Stimulated activated CD8-positive, alpha-beta memory T cell treated with anti-CD3 and anti-CD28 coated beads, Interleukin-12 subunit alpha, Interleukin-12 subunit beta, amount 100 ng/mL, for 4 hours (primary cell): ENCODE results near the gene POLD1.
"Not testable (repeated sequence)": the region's sequence is repeated elsewhere in the genome, so short reads cannot be mapped to it uniquely, and the experiment has no call there.

Experiments
- DNase-seq: peaks from one replicate; pipeline ENCODE4 v3.0.0-alpha.2; 2020; ENCODE audit warnings: low read depth

The POLD1 gene

GRCh38 chr19:50365434-50366306, 18.5 kb upstream of the POLD1 start, which contains the start of gene NAPSA:
Gene NAPSA (minus strand): TSS chr19:50365639. CDS start chr19:50365621, 18 bp downstream.
- no peak for DNase-seq

GRCh38 chr19:50368649-50369570, 15.2 kb upstream of the POLD1 start:
- DNase-seq, result peak; percentile 53

GRCh38 chr19:50371914-50372475, 12.2 kb upstream of the POLD1 start:
- DNase-seq, result no peak

DNA sequence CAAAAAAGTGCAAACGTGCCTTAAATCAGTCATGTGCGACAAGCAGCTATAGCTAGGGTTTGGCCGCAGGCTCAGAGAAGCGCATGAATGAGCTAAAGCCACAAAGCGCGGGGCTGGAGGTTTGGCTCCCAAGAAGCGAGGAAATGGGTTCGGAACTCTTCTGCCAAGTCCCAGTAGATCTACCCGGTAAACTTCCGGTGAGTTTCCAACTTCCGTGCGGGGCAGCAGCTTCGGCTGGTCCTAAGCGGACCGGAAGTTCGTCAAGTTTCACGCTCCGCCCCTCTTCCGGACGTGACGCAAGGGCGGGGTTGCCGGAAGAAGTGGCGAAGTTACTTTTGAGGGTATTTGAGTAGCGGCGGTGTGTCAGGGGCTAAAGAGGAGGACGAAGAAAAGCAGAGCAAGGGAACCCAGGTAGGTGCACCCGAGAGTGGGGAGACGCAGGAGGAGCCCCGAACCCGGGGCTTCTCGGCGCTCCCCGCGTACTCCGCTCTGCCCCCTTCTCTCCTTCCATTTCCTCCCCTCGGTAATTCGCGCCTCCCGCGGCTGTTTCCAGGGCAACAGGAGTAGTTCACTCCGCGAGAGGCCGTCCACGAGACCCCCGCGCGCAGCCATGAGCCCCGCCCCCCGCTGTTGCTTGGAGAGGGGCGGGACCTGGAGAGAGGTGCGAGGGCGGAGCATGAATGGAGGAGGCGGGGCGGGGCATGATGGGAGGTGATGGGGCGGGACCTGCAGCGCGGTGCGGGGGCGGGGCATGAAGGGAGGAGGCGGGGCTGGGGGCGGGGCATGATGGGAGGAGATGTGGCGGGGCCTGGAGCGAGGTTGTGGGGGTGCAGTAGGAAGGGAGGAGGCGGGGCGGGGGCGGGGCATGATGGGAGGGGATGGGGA, 7.7 kb upstream of the POLD1 start, which contains the start of gene NR1H2:
Gene NR1H2 (plus strand): TSS at position 292 of the 885 bp plus-strand sequence. CDS start 1,149 bp downstream, outside the sequence.
- DNase-seq, result peak; percentile 90

GRCh38 chr19:50377051-50377461, 7.1 kb upstream of the POLD1 start:
- DNase-seq, result no peak

- DNase-seq, result no peak
Measured at GRCh38 chr19:50377517-50377916, 6.6 kb upstream of the POLD1 start.

DNA sequence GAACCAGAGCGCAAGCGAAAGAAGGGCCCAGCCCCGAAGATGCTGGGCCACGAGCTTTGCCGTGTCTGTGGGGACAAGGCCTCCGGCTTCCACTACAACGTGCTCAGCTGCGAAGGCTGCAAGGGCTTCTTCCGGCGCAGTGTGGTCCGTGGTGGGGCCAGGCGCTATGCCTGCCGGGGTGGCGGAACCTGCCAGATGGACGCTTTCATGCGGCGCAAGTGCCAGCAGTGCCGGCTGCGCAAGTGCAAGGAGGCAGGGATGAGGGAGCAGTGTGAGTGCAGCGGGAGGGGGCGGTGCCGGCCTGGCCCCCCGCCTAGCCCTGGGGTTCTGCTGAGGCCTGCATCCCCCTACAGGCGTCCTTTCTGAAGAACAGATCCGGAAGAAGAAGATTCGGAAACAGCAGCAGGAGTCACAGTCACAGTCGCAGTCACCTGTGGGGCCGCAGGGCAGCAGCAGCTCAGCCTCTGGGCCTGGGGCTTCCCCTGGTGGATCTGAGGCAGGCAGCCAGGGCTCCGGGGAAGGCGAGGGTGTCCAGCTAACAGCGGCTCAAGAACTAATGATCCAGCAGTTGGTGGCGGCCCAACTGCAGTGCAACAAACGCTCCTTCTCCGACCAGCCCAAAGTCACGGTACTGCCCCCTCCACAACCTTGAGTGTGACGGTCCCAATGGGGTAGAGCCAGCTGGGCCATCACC, 5.8 kb upstream of the POLD1 start:
- no peak for DNase-seq

- DNase-seq, result no peak
Measured at GRCh38 chr19:50378863-50379236, 5.3 kb upstream of the POLD1 start.

GRCh38 chr19:50379602-50380001, 4.5 kb upstream of the POLD1 start:
- no peak for DNase-seq

DNA sequence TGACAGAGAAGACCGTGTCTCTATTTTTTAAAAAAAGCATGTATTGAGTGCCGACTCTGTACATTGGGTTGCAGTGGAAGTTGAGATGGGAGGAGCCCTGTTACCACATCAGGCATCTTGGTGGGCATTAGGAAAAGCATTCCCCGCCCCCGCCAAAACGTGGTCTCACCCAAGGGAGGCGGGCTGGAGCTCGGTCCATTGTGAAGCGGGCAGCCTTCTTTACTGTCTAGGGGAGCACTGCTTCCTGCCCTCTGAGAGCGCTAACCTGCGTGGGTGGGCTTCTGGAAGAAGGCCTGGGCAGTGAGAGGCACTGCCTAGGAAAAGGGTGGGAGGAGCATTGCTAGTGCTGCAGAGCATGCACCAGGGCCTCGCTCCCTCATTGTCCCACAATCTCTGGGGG, 4.0 kb upstream of the POLD1 start:
- no peak for DNase-seq

DNA sequence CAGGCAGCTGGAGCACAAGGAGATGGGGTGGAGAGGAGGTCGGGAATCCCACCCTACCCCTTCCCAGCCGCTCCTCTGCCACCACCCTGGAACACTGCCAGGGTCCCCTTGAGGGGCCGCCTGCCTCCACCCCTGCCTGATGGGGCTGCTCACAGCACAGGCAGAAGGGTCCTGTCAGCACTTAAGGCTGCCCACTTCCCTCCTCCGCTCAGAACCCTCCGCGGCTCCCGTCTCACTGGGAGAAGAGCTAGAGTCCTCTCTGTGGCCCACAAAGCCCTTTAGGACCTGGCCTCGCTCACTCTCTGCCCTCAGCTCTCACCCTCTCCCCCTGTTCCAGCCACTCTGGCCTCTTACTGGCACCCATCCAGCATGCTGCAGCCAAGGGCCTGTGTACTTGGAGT, 3.4 kb upstream of the POLD1 start:
- DNase-seq, result no peak

DNA sequence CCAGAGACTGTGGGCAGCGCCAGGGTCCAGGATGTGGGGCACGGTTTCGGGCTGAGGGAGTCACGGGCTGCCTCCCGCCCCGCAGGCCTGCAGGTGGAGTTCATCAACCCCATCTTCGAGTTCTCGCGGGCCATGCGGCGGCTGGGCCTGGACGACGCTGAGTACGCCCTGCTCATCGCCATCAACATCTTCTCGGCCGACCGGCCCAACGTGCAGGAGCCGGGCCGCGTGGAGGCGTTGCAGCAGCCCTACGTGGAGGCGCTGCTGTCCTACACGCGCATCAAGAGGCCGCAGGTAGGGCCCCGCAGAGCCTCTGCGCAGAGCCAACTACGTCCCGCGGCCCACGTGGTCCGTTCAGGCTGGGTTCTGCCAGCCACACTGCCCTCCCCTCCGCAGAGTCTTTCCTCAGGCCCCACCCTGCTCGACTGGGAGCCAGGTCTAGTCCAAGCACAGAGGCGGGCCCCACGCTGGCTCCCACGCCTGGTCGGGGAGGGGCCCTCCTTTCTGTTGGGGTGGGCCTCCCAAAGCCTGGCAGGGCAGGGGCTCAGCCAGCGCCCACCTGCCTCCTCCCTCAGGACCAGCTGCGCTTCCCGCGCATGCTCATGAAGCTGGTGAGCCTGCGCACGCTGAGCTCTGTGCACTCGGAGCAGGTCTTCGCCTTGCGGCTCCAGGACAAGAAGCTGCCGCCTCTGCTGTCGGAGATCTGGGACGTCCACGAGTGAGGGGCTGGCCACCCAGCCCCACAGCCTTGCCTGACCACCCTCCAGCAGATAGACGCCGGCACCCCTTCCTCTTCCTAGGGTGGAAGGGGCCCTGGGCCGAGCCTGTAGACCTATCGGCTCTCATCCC, 2.0 kb upstream of the POLD1 start:
- DNase-seq, result no peak

GRCh38 chr19:50383001-50383851, 921 bp upstream of the POLD1 start:
- DNase-seq, result no peak

GRCh38 chr19:50384685-50385535, 763 bp downstream of the POLD1 start:
- DNase-seq, result no peak

DNA sequence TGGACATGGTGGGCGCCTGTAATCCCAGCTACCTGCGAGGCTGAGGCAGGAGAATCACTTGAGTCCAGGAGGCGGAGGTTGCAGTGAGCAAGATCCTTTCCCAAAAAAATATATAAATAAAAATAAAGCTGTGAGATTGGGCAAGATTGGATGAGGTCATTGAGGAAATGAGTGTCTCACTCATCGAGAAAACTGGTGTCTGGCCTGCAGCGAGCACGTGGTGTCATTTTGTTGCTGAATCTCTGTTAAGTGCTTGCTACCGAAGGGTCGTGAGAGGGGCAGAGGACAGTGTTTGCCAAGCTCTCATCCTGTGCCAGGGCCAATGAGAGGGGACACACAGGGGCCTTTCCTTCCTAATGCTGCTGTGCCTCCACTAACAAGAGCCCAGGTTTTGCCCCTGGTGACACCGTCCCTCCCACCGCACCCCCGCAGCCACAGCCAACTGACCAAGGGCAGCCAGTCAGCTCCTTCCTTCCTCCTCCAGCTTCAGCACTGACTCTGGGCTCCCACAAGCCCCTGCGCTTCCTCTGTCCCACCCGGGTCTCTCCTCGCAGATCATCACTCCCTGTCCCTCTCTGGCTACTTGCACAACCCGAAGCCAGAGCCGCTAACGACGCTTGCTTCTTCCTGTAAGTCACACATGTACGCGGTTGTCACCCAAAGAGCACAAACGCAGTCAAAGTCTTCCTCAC, 3.2 kb downstream of the POLD1 start:
- DNase-seq, result no peak

GRCh38 chr19:50387868-50388245, 3.7 kb downstream of the POLD1 start:
- no peak for DNase-seq

DNA sequence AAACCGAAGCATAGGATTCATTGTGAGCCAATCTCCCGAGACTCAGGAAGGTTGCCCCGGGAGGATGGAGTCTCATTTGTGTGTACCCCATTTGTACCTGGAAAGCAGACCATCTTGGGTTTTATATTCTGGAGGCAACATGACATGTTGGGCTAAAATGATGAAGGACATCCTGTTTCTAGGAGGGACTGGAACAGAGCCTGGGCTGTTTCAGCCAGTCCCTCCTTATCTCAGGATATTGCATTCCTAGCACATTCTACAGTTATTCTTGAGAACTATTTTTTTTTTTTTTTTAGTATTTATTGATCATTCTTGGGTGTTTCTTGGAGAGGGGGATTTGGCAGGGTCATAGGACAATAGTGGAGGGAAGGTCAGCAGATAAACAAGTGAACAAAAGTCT, 6.1 kb downstream of the POLD1 start:
- not testable (repeated sequence) for DNase-seq
